Stimulated activated CD8-positive, alpha-beta memory T cell treated with anti-CD3 and anti-CD28 coated beads, Interleukin-4, amount 100 ng/mL, for 4 hours (primary cell): Measurements from ENCODE around the gene BMP5.

Experiments used
- DNase-seq, 2 donors: peaks; one replicate each; pipeline ENCODE4 v3.0.0-alpha.2; 2020; ENCODE audit warnings: low read depth in 2 of 2, low spot score in 1 of 2

BMP5 gene

DNA sequence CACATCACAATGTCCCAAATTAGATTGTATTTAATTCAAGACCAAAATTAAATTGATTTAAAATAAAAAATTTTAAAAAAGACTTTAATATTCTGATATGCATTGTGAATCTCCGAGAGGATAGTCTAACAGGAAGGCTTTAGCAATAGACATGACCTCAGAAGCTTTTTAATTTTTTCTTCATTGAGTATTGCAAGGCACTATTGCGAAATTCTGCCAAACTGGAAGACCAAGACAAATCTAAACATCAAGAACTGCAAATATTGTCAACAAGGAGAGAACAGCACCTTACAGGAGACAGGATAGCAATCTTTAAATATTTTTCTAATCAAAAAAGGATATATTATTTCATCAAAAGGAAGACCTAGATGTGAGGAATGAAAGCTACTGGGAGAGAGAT lies 56.9 kb downstream of the BMP5 start:
- DNase-seq, result no peak

DNA sequence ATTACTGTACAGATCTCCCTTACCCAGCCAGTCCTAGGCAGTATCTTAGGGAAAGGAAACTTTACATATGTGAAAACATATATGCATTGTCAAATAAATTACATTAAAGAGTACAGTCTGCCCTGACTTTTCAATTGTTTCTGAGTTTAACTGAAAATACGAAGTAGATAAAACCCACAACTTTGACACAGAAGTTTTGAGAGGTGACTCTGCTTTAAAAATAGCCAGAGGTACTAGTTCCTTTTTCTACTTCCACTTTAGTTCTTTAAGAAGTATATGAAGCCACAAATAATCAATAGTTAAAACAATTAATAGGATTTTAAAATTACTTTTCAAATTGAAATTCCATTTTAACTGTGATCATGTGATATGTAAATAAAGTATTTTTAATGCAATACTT lies 62.9 kb downstream of the BMP5 start:
- DNase-seq, result no peak

DNA sequence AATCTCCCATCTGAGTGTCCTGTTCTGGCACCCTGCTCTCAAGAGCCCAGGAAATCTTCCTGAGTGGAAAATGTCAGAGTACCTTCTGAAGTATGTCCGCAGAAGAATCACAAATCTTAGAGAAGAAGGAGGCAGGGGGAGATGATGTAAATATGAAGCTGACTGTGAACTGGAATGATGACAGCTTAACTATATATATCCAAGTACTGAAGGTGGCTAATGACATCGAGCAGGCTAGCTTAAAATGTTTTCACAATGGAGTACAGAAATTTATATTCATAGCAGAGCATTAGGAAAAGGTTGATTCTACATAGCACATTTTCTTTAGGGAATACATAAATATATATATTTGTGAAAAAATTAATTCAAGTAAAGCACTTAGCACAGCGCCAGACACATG lies 64.3 kb downstream of the BMP5 start:
- DNase-seq, result no peak

DNA sequence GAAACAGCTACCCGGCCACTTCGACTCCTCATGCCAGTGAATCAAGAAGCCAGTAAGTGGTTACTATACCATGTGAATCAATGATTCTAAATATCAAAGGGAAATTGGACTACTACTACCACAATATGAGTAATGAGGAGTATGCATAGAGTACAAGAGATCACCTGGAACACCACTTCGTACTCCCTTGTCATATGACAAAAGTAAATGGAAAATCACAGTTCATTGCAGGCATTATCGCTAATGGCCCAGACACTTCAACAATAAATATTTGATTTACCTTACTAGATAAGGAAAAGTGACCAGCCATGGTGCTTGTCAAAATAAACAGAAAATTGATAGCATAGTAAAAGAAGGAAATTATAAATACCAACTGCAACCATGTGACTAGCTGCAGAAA lies 73.1 kb downstream of the BMP5 start:
- DNase-seq, result no peak

DNA sequence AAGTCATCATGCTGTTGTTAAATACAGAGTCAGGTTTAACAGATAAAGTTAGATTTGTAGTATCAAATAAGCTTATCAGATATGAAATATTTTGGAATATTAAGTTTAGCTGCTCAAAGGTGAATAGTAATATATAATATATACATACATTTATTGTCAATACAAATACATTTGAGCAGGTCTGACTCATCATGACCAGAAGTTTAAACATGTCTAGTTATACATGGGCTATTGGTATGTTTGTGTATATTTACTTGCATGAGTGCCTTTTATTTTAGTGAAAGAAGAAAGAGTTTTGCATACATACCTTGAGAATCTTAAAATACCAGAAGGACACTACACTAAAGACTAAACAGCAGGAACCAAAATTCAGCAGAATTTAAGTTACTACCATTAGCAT lies 76.8 kb downstream of the BMP5 start:
- DNase-seq, result no peak

- no peak for DNase-seq
These were observed 81.1 kb downstream of the BMP5 start for GRCh38 chr6:55794136-55794812.

DNA sequence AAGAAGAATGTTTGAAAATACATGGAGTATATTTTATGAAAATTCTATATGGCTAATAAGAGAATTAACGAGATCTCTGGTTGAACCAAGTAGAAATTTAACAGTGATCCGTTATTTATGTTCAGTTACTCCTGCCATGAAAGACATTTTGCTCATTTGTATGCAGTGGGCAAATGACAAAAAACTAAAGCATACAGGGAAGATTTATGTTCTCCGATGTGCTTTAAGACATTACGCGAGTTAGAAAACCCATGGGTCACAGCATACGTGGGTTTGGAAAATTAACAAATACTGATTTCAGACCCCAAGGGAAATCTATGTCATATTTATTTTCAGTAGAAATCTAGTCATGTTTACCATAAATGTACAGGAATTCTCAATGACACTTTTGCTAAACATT lies 90.1 kb downstream of the BMP5 start:
- no peak for DNase-seq

DNA sequence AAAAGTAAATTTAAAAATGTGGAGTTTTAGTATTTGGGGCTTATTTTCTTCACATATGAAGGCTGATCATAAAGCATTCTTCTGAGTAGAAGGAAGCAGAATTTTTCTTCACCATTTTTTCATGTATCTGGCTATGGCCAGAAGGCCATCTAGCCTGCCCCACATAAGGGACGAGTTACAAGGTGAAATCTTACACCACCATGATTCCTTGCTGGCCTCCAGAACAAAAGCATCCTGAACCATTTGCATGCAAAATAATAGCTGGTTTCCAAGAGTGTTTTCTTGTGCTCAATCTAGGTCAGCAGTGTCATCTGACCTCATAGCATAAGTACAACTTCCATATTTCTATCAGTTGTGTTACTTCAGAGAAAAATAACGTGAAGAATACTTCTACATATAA lies 93.1 kb downstream of the BMP5 start:
- DNase-seq, result no peak

GRCh38 chr6:55778705-55779104 lies 96.7 kb downstream of the BMP5 start:
- no peak for DNase-seq

- no peak for DNase-seq
These were observed 97.9 kb downstream of the BMP5 start for GRCh38 chr6:55777469-55777868.

DNA sequence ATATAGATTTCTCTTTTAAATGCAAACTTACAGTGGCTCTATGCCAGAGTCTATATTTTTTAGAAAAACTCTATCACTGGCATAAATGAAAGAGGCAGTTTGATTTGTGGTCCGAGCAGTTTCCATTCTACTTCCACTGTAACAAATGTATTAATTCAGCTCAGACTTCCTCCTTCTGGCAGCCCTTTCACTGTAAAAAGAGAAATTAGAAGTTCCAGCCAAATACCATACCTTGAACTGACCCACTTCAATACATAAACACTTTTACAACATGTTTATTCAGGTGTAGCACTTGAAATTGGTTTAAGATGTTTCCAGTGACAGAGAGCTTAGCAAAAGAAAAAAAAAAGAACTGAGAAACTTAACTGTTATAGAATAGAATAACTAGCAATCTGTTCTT lies 99.3 kb downstream of the BMP5 start:
- no peak for DNase-seq

DNA sequence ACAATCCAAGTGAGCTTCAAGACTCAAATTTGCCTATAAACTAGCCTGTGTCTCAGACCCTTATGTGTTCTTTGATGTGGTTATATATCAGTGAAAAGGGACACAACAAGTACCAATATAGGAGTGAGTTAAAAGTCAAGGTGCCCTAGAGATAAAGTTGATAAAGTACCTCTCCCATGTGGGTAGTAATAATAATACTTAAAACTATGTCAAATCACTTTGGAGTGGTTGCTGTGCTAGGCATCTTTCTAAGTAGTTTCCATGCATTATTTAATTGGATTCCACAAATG lies 100.4 kb downstream of the BMP5 start:
- no peak for DNase-seq

DNA sequence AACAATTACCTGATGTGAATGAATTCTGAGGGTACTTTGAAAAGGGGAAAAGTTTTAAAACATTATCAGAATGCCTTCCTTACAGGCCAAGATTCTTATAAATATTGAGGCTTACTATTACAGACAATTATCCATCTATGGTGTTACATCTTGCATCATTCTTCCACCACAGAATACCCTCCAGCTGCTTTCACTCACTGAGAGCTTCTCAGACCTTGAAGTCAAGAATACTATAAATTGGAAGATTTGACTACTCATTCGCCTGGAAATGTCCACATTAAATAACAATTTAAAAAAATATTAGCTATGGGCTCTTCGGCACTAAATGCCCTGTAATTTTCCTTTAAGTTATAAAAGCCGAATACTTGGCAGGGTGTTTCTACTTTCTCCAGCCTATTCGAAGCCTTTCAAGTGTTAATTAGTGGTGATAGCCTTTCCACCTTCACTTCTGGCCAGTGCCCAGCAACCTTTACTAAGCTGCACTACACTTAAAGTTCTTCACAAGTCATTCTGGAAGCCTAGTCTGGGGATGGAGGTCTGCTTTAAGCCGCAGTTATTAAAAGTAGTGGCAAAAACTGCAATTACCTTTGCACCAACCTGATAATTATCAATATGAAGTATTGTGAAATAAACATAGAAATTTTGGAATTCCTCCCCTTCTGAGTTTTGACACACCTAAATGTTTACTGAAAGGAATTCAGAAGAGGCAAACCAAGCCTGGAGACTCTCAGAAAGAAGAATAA lies 100.9 kb downstream of the BMP5 start:
- no peak for DNase-seq

DNA sequence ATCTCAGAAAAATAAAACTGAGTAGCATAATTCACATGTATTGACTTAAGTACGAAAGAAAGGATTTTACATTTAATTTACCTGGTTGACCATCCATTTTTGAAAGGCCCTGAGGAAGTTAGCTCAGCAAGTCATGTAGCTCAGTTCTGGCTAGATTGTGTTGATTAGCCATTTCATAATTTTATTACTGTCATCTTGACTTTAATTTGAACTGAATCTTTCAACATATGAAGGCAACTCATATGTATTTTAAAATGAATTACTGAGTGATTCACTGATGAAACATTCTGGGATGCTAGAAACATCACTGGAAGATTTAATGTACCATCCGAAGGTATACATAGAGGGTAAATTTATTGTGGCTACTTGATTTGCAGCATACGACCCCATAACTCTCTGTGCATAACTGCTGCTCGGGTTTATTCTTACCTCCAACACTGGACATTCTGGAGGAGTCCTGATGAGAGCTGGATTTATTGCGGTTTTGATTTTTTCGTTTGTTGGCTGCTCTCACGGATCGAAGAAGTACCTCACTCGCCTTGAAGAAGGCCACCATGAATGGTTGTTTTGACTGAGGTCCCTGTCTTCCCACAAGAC lies 101.7 kb downstream of the BMP5 start:
- no peak for DNase-seq

DNA sequence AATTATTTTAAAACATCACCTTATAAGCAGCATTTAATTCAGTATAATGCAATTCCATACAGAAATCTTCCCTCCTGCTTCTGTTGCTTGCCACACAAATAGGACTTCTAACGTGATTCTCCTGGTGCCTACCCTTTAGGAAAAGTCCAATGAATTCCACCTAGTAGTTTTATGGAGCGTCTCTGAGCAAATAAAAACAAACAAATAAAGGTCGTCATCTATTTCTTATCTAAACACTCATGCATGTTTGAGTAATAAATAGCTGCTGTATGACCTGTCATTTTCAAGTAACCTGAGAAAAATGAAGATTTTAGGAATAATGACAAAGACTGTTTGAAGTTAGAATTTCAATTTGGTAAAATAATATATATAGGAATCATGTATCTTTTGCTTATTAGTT lies 102.7 kb downstream of the BMP5 start:
- no peak for DNase-seq

GRCh38 chr6:55759536-55759935 lies 115.9 kb downstream of the BMP5 start:
- no peak for DNase-seq

GRCh38 chr6:55758156-55758937 lies 117.0 kb downstream of the BMP5 start:
- DNase-seq, result no peak

DNA sequence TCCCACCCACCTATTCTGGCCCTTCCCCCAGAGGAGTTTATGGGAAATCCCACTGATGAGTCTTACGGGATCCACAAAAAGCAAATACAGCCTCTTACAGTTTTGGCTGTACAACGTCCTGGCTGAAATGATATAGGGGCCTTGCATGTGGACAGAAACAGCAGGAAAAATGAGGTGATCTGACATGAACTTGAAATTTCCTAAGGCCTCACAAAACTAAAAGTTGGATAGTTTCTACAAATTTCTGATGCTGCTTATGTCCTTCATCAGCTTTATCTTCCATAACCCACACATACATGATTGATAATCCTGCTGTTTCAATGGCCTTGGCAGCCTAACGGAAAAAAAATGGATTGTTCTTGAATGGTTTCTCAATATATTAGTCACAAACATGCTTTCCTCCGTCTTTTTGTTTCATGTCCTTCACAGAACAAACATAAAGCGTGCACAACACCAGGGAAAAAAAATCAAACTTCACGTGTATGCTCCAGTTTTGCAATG lies 118.8 kb downstream of the BMP5 start:
- DNase-seq, result no peak

- DNase-seq, result no peak
These were observed 126.5 kb downstream of the BMP5 start for GRCh38 chr6:55748880-55749279.

DNA sequence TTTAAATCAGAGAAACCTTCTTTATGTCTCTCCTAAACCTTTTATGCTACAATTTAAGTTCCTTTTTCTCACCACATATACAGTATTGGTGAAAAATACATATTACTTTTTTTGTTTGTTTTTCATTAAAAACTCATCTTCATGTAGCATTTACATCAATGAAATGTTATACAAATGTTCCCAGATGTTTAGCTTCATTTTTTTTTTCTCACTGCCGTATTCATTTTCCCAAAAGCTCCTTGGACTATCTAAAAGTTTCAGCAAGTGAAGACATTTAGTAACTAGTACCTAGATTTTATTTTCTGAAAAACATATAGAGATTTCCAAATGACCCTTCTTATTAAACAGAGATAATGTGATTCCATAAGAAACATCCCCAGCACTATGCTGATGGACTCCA lies 128.9 kb downstream of the BMP5 start:
- DNase-seq, result no peak

GRCh38 chr6:55734256-55734655 lies 141.1 kb downstream of the BMP5 start:
- no peak for DNase-seq

DNA sequence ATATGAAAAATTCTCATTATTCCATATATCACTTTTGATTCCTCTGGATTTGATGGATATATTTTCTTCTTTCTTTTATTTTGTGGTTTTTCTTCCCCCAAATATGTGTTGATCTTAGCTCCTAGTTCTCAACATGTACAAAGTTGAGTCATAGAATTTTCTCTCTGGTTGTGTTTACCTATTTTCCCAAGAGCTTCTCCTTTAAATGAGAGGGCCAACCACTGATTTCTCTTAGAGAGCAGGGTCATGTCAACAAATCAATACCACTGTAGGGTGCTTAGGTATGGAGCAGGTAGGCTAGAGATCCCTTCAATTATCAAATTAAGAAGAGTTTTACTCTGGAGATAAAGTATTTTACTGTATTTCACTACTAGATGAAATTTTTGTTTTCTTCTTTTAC lies 145.7 kb downstream of the BMP5 start:
- DNase-seq, result no peak
